DOHH2 (cell line): Measurements from ENCODE around the gene CR2.

Source experiments
- EZH2phosphoT487 ChIP-seq: fragments of 200-600 bp; sonication (generic); IDR thresholded peaks from 2 replicates; pipeline ENCODE4 v1.6.1; 2017; ENCODE audit warnings: borderline replicate concordance, mild to moderate bottlenecking, antibody characterized with exemption, low read length, moderate library complexity, mixed read lengths
- TF ChIP-seq, protein P1 (sequence below): fragments of 200-600 bp; sonication (generic); IDR thresholded peaks from one replicate; pipeline ENCODE4 v1.5.1; 2014; ENCODE audit warnings: antibody characterized with exemption, mild to moderate bottlenecking, low read depth, low read length; ENCODE audit not compliant: poor library complexity, severe bottlenecking

GRCh38 chr1:207420109-207420508 is 34.0 kb upstream of the CR2 start:
- TF ChIP-seq, protein P1, sequence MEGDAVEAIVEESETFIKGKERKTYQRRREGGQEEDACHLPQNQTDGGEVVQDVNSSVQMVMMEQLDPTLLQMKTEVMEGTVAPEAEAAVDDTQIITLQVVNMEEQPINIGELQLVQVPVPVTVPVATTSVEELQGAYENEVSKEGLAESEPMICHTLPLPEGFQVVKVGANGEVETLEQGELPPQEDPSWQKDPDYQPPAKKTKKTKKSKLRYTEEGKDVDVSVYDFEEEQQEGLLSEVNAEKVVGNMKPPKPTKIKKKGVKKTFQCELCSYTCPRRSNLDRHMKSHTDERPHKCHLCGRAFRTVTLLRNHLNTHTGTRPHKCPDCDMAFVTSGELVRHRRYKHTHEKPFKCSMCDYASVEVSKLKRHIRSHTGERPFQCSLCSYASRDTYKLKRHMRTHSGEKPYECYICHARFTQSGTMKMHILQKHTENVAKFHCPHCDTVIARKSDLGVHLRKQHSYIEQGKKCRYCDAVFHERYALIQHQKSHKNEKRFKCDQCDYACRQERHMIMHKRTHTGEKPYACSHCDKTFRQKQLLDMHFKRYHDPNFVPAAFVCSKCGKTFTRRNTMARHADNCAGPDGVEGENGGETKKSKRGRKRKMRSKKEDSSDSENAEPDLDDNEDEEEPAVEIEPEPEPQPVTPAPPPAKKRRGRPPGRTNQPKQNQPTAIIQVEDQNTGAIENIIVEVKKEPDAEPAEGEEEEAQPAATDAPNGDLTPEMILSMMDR: no peak
- no peak for TF ChIP-seq EZH2phosphoT487
